Naive thymus-derived CD8-positive, alpha-beta T cell (primary cell): ENCODE results near the gene MUC2. TPM values are rescaled to one million over a fixed set of nuclear protein-coding genes. Genes with fewer than 3 reads are reported as not detected.

Experiments used
- polyA plus RNA-seq, 3 donors: library from polyadenylated mRNA; unstranded; fragments of 300-500 nt; fragmentation: Illumina TruSeq; gene quantifications; one replicate each; pipeline ENCODE4 v1.2.3, GENCODE V29; 2021
- total RNA-seq, 8 experiments: library from RNA in 2 of 8; stranded (reverse) in 2 of 8; gene quantifications; one replicate each; pipeline ENCODE4 v1.2.3 and lab custom pipeline; 2021 to 2026

Gene MUC2
- total and polyA plus RNA-seq, 5 experiments from 2014 or later, result not detected

Other genes starting within 250 kb of the MUC2 start
- under 1 TPM; 0.60 to 0.85 TPM for gene CRACR2B, start 247.0 kb upstream of the MUC2 start, total RNA-seq
- under 1 TPM in 1 of 3 donors, not detected in 2; 0.18 TPM for gene CRACR2B, start 247.0 kb upstream of the MUC2 start, polyA plus RNA-seq
- gene CD151, start 241.9 kb upstream of the MUC2 start, total RNA-seq, result 10 to 100 TPM; 20.8 to 24.3 TPM
- 10 to 100 TPM in 2 of 3 donors, 1 to 10 TPM in 1; 9.4 to 11.2 (median 10.2) TPM for gene CD151, start 241.9 kb upstream of the MUC2 start, polyA plus RNA-seq
- 10 to 100 TPM; 50.3 to 50.6 TPM for gene POLR2L, start 232.3 kb upstream of the MUC2 start, total RNA-seq
- gene POLR2L, start 232.3 kb upstream of the MUC2 start, polyA plus RNA-seq, result 100 to 1,000 TPM in 1 of 3 donors, 10 to 100 TPM in 2; 96.5 to 102 (median 99.7) TPM
- gene TSPAN4, start 232.0 kb upstream of the MUC2 start, total RNA-seq, result 1 to 10 TPM; 6.0 to 8.9 TPM
- 10 to 100 TPM in 1 of 3 donors, 1 to 10 TPM in 2; 7.2 to 12.8 (median 8.3) TPM for gene TSPAN4, start 232.0 kb upstream of the MUC2 start, polyA plus RNA-seq
- gene CHID1, start 164.1 kb upstream of the MUC2 start, total RNA-seq, result 10 to 100 TPM; 54.6 to 55.8 TPM
- gene CHID1, start 164.1 kb upstream of the MUC2 start, polyA plus RNA-seq, result 10 to 100 TPM; 50.2 to 61.5 (median 54.7) TPM
- 10 to 100 TPM; 77.8 to 80.8 TPM for gene AP2A2, start 149.0 kb upstream of the MUC2 start, total RNA-seq
- gene AP2A2, start 149.0 kb upstream of the MUC2 start, polyA plus RNA-seq, result 10 to 100 TPM in 2 of 3 donors, 1 to 10 TPM in 1; 8.2 to 13.9 (median 11.6) TPM
- gene MUC6, start 38.2 kb upstream of the MUC2 start, total RNA-seq, result not detected
- gene MUC6, start 38.2 kb upstream of the MUC2 start, polyA plus RNA-seq, result not detected
- gene MUC5AC, start 83.1 kb downstream of the MUC2 start, total RNA-seq, result not detected
- gene MUC5AC, start 83.1 kb downstream of the MUC2 start, polyA plus RNA-seq, result not detected
- gene MUC5B, start 148.2 kb downstream of the MUC2 start, total RNA-seq, result not detected
- gene MUC5B, start 148.2 kb downstream of the MUC2 start, polyA plus RNA-seq, result not detected
- 10 to 100 TPM; 33.8 to 38.6 TPM for gene TOLLIP, start 234.8 kb downstream of the MUC2 start, total RNA-seq
- gene TOLLIP, start 234.8 kb downstream of the MUC2 start, polyA plus RNA-seq, result 10 to 100 TPM; 21.4 to 27.6 (median 23.4) TPM